ENCODE data around the gene SARNP. TPM values are rescaled to one million over a fixed set of nuclear protein-coding genes. Genes with fewer than 3 reads are reported as not detected.
A peak's percentile ranks its signal among the peaks of the same experiment; 100 is the strongest.

Gene SARNP
- total and polyA plus RNA-seq, 9 of the 15 experiments (the other 6 are each of a cell fraction or from before 2014, with no cell fraction given), result 70.1 to 400 (median 198) TPM

GRCh38 chr12:55715833-55716581, 101.5 kb downstream of the SARNP start, which contains the start of gene BLOC1S1 (continued):
- TF ChIP-seq BRF2 (IDR thresholded peaks at IDR 0.05; ENCODE audit: borderline replicate concordance, insufficient read depth, insufficient read length) (no peak), KAT2B (IDR thresholded peaks at IDR 0.05; ENCODE audit: low read depth, low read length) (no peak), RFX7 (CRISPR knock-in tag; IDR thresholded peaks at IDR 0.05) (no peak), E2F6 (IDR thresholded peaks at IDR 0.05; ENCODE audit: borderline replicate concordance in 1 of 2, extremely low read depth in 1 of 2, insufficient read depth in 1 of 2, insufficient read length in 1 of 2, low read depth in 1 of 2, low read length in 1 of 2, poor library complexity in 1 of 2, severe bottlenecking in 1 of 2) (peak; percentile 84 to 93), NFIC (IDR thresholded peaks at IDR 0.05) (peak; percentile 57), ZNF197 (CRISPR knock-in tag; IDR thresholded peaks at IDR 0.05; ENCODE audit: low read depth) (no peak), RFX1 (IDR thresholded peaks at IDR 0.05) (peak; percentile 79), MECOM (CRISPR knock-in tag; IDR thresholded peaks at IDR 0.05) (no peak), PREB (CRISPR knock-in tag; IDR thresholded peaks at IDR 0.05) (no peak), ZNF217 (CRISPR knock-in tag; IDR thresholded peaks at IDR 0.05) (no peak), SNAPC5 (CRISPR knock-in tag; IDR thresholded peaks at IDR 0.05) (no peak), POLR3A (IDR thresholded peaks at IDR 0.05; ENCODE audit: borderline replicate concordance, extremely low read depth, insufficient read depth, insufficient read length) (no peak), FOXK1 (CRISPR knock-in tag; IDR thresholded peaks at IDR 0.05; ENCODE audit: borderline replicate concordance) (no peak), C11orf30 (IDR thresholded peaks at IDR 0.05; ENCODE audit: low read depth) (peak; percentile 99), ZNF354B (CRISPR knock-in tag; IDR thresholded peaks at IDR 0.05) (no peak), FOSL1 (tag; conservative IDR thresholded peaks at IDR 0.05) (no peak), ASH1L (IDR thresholded peaks at IDR 0.05; ENCODE audit: borderline replicate concordance, low read depth, partially characterized antibody) (peak; percentile 50), CTBP1 (IDR thresholded peaks at IDR 0.05; ENCODE audit: borderline replicate concordance) (0 out of 2 replicates have a peak, but pooled peaks have one; percentile 48), THRB (CRISPR knock-in tag; conservative IDR thresholded peaks at IDR 0.05) (0 out of 2 replicates have a peak, but pooled peaks have one; percentile 1), ZNF707 (CRISPR knock-in tag; conservative IDR thresholded peaks at IDR 0.05) (no peak), ETS1 (conservative IDR thresholded peaks at IDR 0.05; ENCODE audit: control insufficient read depth, low read depth, low read length) (peak; percentile 95), LARP7 (IDR thresholded peaks at IDR 0.05) (no peak)

All from K562 (cell line).